Renal pelvis (tissue), 4 donors: Measurements from ENCODE around the gene CWH43. TPM values are rescaled to one million over a fixed set of nuclear protein-coding genes. Genes with fewer than 3 reads are reported as not detected.
"Not testable (repeated sequence)": the region's sequence is repeated elsewhere in the genome, so short reads cannot be mapped to it uniquely, and the experiment has no call there.

ENCODE experiments used
- DNase-seq: peaks from one replicate; pipeline ENCODE4 v3.0.0-alpha.2; 2013
- polyA plus RNA-seq, 3 donors: library from polyadenylated mRNA; unstranded; fragments of 120-200 nt; gene quantifications; one replicate each; pipeline ENCODE4 v1.2.1, GENCODE V29; 2013; ENCODE audit not compliant: insufficient read length in 3 of 3

CWH43 gene
- polyA plus RNA-seq, 3 donors: 4.8 to 8.0 (median 5.6) TPM

GRCh38 chr4:48970471-48970921 is 15.6 kb upstream of the CWH43 start:
- no peak for DNase-seq

GRCh38 chr4:48974979-48975640 is 11.0 kb upstream of the CWH43 start:
- DNase-seq: no peak

- DNase-seq: no peak
Measured at GRCh38 chr4:48976041-48976440, 10.0 kb upstream of the CWH43 start.

- no peak for DNase-seq
Measured at GRCh38 chr4:48979914-48980579, 6.0 kb upstream of the CWH43 start.

- DNase-seq: not testable (repeated sequence)
Measured at GRCh38 chr4:48984005-48984404, 2.1 kb upstream of the CWH43 start.

GRCh38 chr4:48985602-48985975 is 486 bp upstream of the CWH43 start:
- DNase-seq: no peak

GRCh38 chr4:48986654-48987164 is 634 bp downstream of the CWH43 start:
- DNase-seq: no peak

- no peak for DNase-seq
Measured at GRCh38 chr4:48989461-48990203, 3.6 kb downstream of the CWH43 start.

- no peak for DNase-seq
Measured at GRCh38 chr4:48991357-48991756, 5.3 kb downstream of the CWH43 start.

GRCh38 chr4:48997962-48998361 is 11.9 kb downstream of the CWH43 start:
- DNase-seq: no peak

GRCh38 chr4:48998440-48998839 is 12.4 kb downstream of the CWH43 start:
- no peak for DNase-seq

GRCh38 chr4:49000806-49001205 is 14.7 kb downstream of the CWH43 start:
- no peak for DNase-seq

- DNase-seq: no peak
Measured at GRCh38 chr4:49002931-49003330, 16.9 kb downstream of the CWH43 start.

- DNase-seq: no peak
Measured at GRCh38 chr4:49018718-49019295, 32.7 kb downstream of the CWH43 start.

- no peak for DNase-seq
Measured at GRCh38 chr4:49032440-49033161, 46.5 kb downstream of the CWH43 start.

- DNase-seq: no peak
Measured at GRCh38 chr4:49036528-49036927, 50.5 kb downstream of the CWH43 start.

- no peak for DNase-seq
Measured at GRCh38 chr4:49044270-49044669, 58.2 kb downstream of the CWH43 start.

- DNase-seq: no peak
Measured at GRCh38 chr4:49058306-49058705, 72.2 kb downstream of the CWH43 start.

GRCh38 chr4:49063670-49064069 is 77.6 kb downstream of the CWH43 start:
- DNase-seq: no peak

GRCh38 chr4:49072196-49072595 is 86.1 kb downstream of the CWH43 start:
- DNase-seq: not testable (repeated sequence)

- not testable (repeated sequence) for DNase-seq
Measured at GRCh38 chr4:49091883-49092282, 105.8 kb downstream of the CWH43 start.
